Vagina (tissue), 2 donors: Measurements from ENCODE around the gene IQSEC1.

ENCODE experiments used
- POLR2A ChIP-seq, 2 donors: fragments of 450-650 bp; IDR thresholded peaks; one replicate each; pipeline ENCODE4 v1.6.1; 2017; ENCODE audit warnings: antibody characterized with exemption in 2 of 2, mild to moderate bottlenecking in 2 of 2, moderate library complexity in 2 of 2
- POLR2AphosphoS5 ChIP-seq, 2 donors: sonication (generic); formaldehyde crosslinking; IDR thresholded peaks; one replicate each; pipeline ENCODE4 v1.9.0; 2017; ENCODE audit warnings: antibody characterized with exemption in 2 of 2, mild to moderate bottlenecking in 2 of 2, low read depth in 1 of 2; ENCODE audit not compliant: insufficient read depth in 1 of 2
- TF ChIP-seq, protein P1 (sequence below), 3 experiments: fragments of 450-650 bp in 2 of 3; fragments of 200-600 bp in 1 of 3; sonication (generic) in 1 of 3; IDR thresholded peaks; one replicate each; pipeline ENCODE4 v1.5.1; 2017 to 2019; ENCODE audit warnings: antibody characterized with exemption in 3 of 3, mild to moderate bottlenecking in 2 of 3, moderate library complexity in 2 of 3

DNA sequence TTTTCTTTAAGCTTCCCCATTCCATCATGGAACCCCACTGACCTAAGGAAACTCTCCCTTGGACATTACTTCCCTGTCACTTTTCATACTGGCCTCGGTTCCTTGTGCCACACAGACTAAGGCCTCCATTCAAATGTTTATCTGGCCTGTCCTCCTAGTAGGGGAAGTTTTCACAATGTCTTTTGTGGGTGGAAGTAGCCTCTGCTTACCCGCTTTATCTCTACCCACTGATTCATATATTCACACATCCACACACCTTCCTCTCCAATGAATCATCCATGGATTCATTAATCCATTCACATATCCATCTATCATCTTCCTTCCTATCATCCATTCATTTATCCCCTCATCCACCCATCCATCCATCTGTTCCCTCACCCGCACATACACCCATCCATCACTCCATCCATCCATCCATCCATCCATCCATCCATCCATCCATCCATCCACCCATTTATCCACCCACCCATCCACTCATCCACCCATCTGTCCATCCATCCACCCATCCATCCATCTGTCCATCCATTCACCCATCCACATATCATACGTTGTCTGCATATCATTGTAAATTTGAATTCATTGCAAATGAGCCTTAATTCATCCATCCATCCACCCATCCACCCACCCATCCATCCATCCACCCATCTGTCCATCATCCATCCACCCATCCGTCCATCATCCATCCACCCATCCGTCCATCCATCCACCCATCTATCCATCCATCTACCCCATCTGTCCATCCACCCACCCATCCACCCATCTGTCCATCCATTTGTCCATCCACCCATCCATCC lies 49.1 kb downstream of the IQSEC1 start:
- TF ChIP-seq, protein P1, sequence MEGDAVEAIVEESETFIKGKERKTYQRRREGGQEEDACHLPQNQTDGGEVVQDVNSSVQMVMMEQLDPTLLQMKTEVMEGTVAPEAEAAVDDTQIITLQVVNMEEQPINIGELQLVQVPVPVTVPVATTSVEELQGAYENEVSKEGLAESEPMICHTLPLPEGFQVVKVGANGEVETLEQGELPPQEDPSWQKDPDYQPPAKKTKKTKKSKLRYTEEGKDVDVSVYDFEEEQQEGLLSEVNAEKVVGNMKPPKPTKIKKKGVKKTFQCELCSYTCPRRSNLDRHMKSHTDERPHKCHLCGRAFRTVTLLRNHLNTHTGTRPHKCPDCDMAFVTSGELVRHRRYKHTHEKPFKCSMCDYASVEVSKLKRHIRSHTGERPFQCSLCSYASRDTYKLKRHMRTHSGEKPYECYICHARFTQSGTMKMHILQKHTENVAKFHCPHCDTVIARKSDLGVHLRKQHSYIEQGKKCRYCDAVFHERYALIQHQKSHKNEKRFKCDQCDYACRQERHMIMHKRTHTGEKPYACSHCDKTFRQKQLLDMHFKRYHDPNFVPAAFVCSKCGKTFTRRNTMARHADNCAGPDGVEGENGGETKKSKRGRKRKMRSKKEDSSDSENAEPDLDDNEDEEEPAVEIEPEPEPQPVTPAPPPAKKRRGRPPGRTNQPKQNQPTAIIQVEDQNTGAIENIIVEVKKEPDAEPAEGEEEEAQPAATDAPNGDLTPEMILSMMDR (IDR thresholded peaks at IDR 0.05): no peak
- no peak for TF ChIP-seq POLR2A (IDR thresholded peaks at IDR 0.05)
- TF ChIP-seq POLR2AphosphoS5 (IDR thresholded peaks at IDR 0.05; ENCODE audit: insufficient read depth in 1 of 2, low read depth in 1 of 2): no peak
